HG03439 (cell line): ENCODE measurements around the gene ZNF628.

Source experiments
- ATAC-seq: cut with Tn5 transposase; IDR thresholded peaks from one replicate; pipeline ENCODE4 v1.9.1; 2021; ENCODE audit warnings: mild to moderate bottlenecking, moderate library complexity; ENCODE audit not compliant: unreplicated experiment

The ZNF628 gene

GRCh38 chr19:55449469-55449868 lies 26.9 kb upstream of the ZNF628 start:
- no peak for ATAC-seq

DNA sequence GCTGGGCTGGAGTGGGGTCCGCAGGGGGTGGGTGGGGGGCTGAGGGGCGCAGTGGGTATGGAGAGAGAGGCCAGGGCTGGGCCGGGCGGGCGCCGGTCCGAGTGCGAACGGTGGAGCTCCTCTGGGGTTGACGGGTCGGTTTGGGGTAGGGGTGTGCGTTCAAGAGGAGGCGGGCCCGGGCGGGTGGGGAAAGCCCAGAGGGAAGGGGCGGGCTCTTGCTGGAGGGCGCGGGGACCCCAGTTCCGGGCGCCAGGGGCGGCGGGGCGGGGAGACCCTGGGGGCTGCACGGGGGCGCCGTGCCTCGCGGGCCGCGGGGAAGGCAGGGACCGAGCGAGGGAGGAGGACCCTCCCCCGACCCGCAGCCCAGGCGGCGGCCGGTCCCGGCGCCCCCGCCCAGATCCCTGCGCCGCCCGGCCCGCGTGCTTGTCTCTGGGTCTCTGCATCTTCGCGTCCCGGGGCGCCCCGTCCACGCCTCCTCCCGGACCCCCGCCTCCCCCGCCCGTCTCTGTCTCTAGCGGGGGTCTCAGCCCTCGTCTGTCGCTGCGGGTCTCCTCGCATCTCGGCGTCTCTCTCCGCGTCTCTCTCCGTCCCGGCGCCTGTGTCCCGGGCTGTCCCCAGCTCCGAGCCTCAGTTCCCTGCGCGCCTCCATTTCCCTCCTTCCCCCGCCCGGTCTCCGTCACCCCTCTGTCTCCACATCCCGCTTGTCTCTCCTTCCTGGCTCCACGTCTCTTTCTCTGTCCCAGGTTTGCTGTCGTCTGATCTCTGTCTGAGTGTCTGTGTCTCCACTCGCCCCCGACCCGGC lies 25.1 kb upstream of the ZNF628 start:
- no peak for ATAC-seq

- ATAC-seq: no peak
Observed at GRCh38 chr19:55451965-55452748, 24.3 kb upstream of the ZNF628 start.

GRCh38 chr19:55452749-55453346 lies 23.6 kb upstream of the ZNF628 start:
- no peak for ATAC-seq

DNA sequence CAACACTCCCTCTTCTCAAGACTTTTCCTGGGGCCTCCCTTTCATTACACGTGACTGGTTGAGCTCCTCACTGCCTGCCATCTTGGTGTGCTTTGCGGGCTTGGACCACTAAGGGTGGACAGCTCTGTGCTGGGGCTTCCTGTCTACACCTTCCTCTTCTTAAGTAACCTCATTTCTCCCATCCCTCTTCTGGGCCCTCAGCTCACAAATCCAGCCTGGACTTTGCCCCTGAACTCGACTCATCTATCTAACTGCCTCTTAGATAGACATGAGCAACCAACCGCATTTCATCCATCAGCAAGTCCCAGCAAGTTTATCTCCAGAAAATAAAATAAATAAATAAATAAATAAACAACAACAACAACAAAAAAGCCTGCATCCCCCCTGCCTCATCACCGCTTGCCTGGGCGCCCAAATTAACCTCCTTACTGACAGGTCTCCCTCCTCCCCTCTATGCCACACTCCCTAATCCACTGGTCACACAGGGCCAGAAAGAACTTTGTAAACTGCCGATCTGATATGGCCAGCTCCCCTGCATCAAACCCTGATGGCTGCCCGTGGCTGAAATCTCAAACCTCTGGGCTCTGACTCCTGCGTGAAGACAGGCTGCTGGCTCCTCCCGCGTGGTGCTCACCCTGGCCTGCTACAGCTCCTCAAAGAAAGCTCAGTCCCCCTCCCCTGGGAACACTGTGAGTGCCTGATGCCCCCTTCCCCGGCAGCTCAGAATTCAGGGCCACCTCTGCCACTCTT lies 22.7 kb upstream of the ZNF628 start:
- no peak for ATAC-seq

DNA sequence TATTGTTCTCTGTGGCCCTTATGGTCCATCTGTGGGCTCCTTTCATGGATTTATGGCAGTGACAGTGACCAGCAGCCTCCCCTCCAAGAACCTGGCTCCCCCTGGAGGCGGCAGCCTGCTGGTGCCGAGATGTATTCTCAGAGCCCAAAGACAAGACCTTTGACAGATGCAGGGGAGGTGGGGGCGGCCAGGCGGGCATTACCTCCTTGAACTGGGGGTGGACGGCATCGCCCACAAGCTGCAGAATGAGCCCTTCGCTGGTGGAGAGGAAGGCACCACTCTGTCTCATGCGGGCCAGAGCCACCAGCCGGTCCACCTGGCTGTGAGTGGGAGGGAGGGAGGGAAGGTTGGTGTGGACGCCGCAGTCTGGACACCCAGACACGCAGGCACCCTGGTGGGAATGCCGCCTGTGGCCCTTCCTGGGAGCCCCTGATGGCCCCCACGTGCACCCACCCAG lies 21.6 kb upstream of the ZNF628 start:
- no peak for ATAC-seq

- no peak for ATAC-seq
Observed at GRCh38 chr19:55455576-55456235, 20.7 kb upstream of the ZNF628 start.

- no peak for ATAC-seq
Observed at GRCh38 chr19:55456347-55456746, 20.1 kb upstream of the ZNF628 start.

DNA sequence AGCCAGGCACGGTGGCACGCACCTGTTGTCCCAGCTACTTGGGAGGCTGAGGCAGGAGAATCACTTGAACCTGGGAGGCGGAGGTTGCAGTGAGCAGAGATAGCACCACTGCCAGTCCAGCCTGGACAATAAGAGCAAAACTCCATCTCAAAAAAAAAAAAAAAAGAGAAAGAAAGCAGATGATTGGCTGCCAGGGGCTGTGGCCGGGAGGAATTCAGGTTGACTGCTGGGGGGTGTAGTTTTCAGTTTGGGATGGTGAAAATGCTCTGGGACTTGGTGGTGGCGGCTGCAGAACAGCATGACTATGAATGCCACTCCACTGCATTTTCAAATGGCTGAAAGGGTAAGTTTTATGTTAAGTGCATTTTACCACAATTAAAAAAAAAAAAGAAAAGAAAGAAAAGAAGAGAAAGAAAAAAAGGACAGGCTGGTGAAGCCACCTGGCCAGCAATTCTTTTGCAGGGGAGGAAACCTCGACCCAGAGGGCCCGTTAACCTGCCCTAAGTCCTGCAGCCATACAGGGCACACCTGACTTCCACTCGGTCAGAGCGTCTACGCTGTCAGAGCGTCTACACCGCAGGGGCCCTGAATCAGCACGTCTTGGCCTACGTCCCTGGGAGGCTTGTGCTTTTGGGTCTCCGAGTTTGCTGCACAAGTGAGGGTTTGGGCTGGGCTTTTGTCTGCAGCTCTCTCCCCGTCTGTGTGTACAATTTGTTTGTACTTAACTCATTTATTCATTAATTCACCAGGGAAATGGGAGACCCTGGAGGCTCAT lies 18.5 kb upstream of the ZNF628 start:
- ATAC-seq: no peak

- no peak for ATAC-seq
Observed at GRCh38 chr19:55459551-55459949, 16.9 kb upstream of the ZNF628 start.

GRCh38 chr19:55459950-55460657 lies 16.3 kb upstream of the ZNF628 start:
- no peak for ATAC-seq

- no peak for ATAC-seq
Observed at GRCh38 chr19:55460670-55461258, 15.7 kb upstream of the ZNF628 start.

DNA sequence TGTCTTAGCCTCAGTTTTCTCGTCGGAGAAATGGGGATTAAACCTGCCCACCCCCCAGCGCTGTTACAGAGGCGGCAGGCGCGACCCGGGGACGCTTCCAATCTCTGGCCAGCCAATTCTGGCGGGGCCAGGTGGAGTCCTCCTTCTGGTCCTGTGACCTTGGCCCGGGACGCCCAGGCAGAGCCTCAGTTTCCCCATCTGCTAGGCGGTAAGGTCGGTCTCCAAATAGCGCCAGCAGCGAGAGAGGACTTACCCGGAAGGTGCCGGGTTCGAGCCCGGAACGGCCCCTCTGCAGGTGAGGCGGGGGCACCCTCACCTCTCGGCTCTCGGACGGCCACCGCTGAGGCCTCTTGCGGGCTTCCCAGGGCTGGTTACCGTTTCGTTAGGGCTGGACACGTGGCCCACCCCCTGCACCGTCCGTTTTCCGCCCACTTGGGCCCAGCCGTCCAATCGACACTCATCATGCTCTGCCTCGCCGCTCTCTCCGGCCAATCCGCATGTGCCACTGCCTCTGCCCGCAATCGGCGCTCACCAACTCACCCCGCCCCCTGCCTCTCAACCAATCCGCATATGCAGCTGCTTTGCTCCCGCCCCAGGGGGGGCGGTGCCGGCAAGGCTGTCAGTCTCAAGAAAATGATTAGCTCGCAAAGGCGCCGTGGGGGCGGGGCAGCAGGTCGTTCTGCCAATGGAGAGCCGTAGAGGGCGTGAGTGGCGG lies 15.0 kb upstream of the ZNF628 start, which contains the start of gene ISOC2:
Gene ISOC2 (minus strand): TSS at position 384 of the 715 bp plus-strand sequence. CDS start 5,156 bp downstream, outside the sequence.
- peak; percentile 93 for ATAC-seq

GRCh38 chr19:55461974-55462626 lies 14.3 kb upstream of the ZNF628 start:
- ATAC-seq: no peak

GRCh38 chr19:55462722-55463121 lies 13.7 kb upstream of the ZNF628 start:
- ATAC-seq: no peak

GRCh38 chr19:55463583-55464031 lies 12.8 kb upstream of the ZNF628 start:
- ATAC-seq: no peak

DNA sequence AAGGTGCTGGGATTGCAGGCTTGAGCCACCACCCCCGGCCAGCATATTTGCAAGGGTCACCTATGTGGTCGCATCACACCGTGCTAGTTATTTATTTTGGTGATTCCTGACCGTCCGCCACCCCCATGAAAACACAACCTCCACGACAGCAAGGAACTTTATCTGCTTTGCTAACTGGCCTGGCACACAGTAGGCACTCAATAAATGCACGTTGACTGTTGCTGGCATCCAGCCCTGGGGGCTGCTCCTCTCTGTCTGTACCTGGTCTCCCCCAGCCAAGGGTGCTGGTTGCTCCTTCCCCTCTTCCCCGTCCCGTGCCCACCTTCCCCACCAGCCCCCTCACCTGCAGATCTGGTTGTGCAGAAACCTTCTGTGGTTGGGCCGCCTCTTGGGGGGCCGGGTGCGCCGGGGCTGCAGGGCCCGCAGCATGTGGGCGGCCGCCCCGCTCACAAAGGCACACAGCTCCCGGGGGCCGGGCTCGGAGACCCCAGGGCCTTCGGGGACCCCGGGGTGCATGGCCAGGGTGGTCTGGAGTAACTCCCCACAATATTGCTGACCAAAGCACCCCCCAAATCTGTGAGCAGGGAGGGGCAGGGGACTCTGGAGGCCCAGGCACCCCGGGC lies 12.3 kb upstream of the ZNF628 start:
- ATAC-seq: no peak
